Liver (tissue), 9 donors: ENCODE data around the gene NADSYN1. TPM values are rescaled to one million over a fixed set of nuclear protein-coding genes. Genes with fewer than 3 reads are reported as not detected.

Experiments used
- DNase-seq: peaks from one replicate; pipeline ENCODE4 v3.0.0-alpha.2; 2017; ENCODE audit warnings: low spot score
- H3K27ac ChIP-seq, 2 donors: one replicate each; pipeline ENCODE4 v1.7.0; 2013; ENCODE audit warnings: inconsistent platforms in 2 of 2, low read length in 2 of 2, control low read depth in 1 of 2, low read depth in 1 of 2, mild to moderate bottlenecking in 1 of 2
- H3K27me3 ChIP-seq, 4 donors: one replicate each; pipeline versions ENCODE4 v1.6.1 to v1.7.0; 2013; ENCODE audit warnings: low read length in 3 of 4, inconsistent platforms in 1 of 4, mild to moderate bottlenecking in 1 of 4, moderate library complexity in 1 of 4; ENCODE audit not compliant: control insufficient read depth in 4 of 4, insufficient read depth in 4 of 4
- H3K36me3 ChIP-seq, 4 donors: one replicate each; pipeline versions ENCODE4 v1.6.1 to v1.7.0; 2013; ENCODE audit warnings: low read length in 3 of 4, mild to moderate bottlenecking in 3 of 4, low read depth in 1 of 4, moderate library complexity in 1 of 4; ENCODE audit not compliant: control insufficient read depth in 4 of 4, insufficient read depth in 3 of 4
- H3K4me1 ChIP-seq, 4 donors: one replicate each; pipeline versions ENCODE4 v1.6.1 to v1.7.0; 2013; ENCODE audit warnings: low read length in 3 of 4, mild to moderate bottlenecking in 3 of 4, moderate library complexity in 1 of 4; ENCODE audit not compliant: control insufficient read depth in 4 of 4, insufficient read depth in 4 of 4
- H3K4me3 ChIP-seq, 3 donors: one replicate each; pipeline versions ENCODE4 v1.6.1 to v1.7.0; 2013; ENCODE audit warnings: low read length in 3 of 3, control low read depth in 1 of 3, low read depth in 1 of 3, mild to moderate bottlenecking in 1 of 3
- H3K9ac ChIP-seq, 2 donors: one replicate each; pipeline ENCODE4 v1.7.0; 2013; ENCODE audit warnings: low read length in 2 of 2, mild to moderate bottlenecking in 2 of 2, moderate library complexity in 2 of 2, control low read depth in 1 of 2, low read depth in 1 of 2
- H3K9me3 ChIP-seq, 4 donors: one replicate each; pipeline versions ENCODE4 v1.6.1 to v1.7.0; 2013; ENCODE audit warnings: low read length in 3 of 4; ENCODE audit not compliant: control insufficient read depth in 4 of 4
- EGR1 ChIP-seq, 2 donors: IDR thresholded peaks; 2 replicates each; pipeline ENCODE4 v1.6.1; 2016 to 2018; ENCODE audit warnings: antibody characterized with exemption in 2 of 2, low read depth in 2 of 2
- FOXA1 ChIP-seq: IDR thresholded peaks from 2 replicates; pipeline ENCODE4 v1.6.1; 2016; ENCODE audit warnings: antibody characterized with exemption
- FOXA2 ChIP-seq: IDR thresholded peaks from 2 replicates; pipeline ENCODE4 v1.6.1; 2016; ENCODE audit warnings: antibody characterized with exemption
- GABPA ChIP-seq, 2 donors: IDR thresholded peaks in 1 of 2; conservative IDR thresholded peaks in 1 of 2; 2 replicates each; pipeline ENCODE4 v1.6.1; 2016; ENCODE audit warnings: antibody characterized with exemption in 2 of 2, mild to moderate bottlenecking in 1 of 2, moderate library complexity in 1 of 2
- HNF4A ChIP-seq, 2 donors: conservative IDR thresholded peaks; 2 replicates each; pipeline ENCODE4 v1.6.1; 2016; ENCODE audit warnings: antibody characterized with exemption in 2 of 2, mild to moderate bottlenecking in 2 of 2
- HNF4G ChIP-seq: IDR thresholded peaks from 2 replicates; pipeline ENCODE4 v1.6.1; 2016; ENCODE audit warnings: antibody characterized with exemption
- RXRA ChIP-seq, 2 donors: IDR thresholded peaks; 2 replicates each; pipeline ENCODE4 v1.6.1; 2017 to 2018; ENCODE audit warnings: antibody characterized with exemption in 2 of 2, mild to moderate bottlenecking in 1 of 2
- SP1 ChIP-seq: IDR thresholded peaks from 2 replicates; pipeline ENCODE4 v1.6.1; 2018; ENCODE audit warnings: antibody characterized with exemption, mild to moderate bottlenecking
- TAF1 ChIP-seq: conservative IDR thresholded peaks from 2 replicates; pipeline ENCODE4 v1.6.1; 2016; ENCODE audit warnings: antibody characterized with exemption, mild to moderate bottlenecking
- YY1 ChIP-seq: IDR thresholded peaks from 2 replicates; pipeline ENCODE4 v1.6.1; 2016; ENCODE audit warnings: antibody characterized with exemption, mild to moderate bottlenecking
- WGBS: extraction: QIAGEN DNeasy Blood & Tissue Kit; methylation state at CpG from one replicate; pipeline ENCODE4 v1.1.7; 2013; 5-methylcytosine and 5-hydroxymethylcytosine counted together
- polyA plus RNA-seq, 2 donors: library from polyadenylated mRNA; stranded (reverse) in 1 of 2; unstranded in 1 of 2; fragments of 200-250 nt in 1 of 2; fragments of >200 nt in 1 of 2; fragmentation: Nextera tagmentation in 1 of 2; extraction: Ambion mirVana in 1 of 2; gene quantifications; one replicate each; pipeline versions ENCODE4 v1.2.1 to v1.2.3, GENCODE V29; 2013 to 2015
- total RNA-seq, 2 donors: library from RNA; depleted of rRNA; stranded (reverse); fragments of >200 nt; gene quantifications; one replicate each; pipeline ENCODE4 v1.2.3, GENCODE V29; 2014
- TF ChIP-seq, protein P1 (sequence below): IDR thresholded peaks from 2 replicates; pipeline ENCODE4 v1.6.1; 2016; ENCODE audit warnings: antibody characterized with exemption
- TF ChIP-seq, protein P2 (sequence below): IDR thresholded peaks from 2 replicates; pipeline ENCODE4 v1.6.1; 2016; ENCODE audit warnings: antibody characterized with exemption
- TF ChIP-seq, protein P3 (sequence below): fragments of 150-350 bp; IDR thresholded peaks from 2 replicates; pipeline ENCODE4 v1.5.1; 2017; ENCODE audit warnings: improper control_type of control experiment, low read depth, low read length; ENCODE audit not compliant: missing input control
- donor health status: healthy.
- donor health status: healthy.
- donor health status: healthy.
- donor health status: healthy.
- donor health status: healthy.

NADSYN1 gene
- total and polyA plus RNA-seq, 4 donors, result 16.6 to 33.6 (median 22.2) TPM

DNA sequence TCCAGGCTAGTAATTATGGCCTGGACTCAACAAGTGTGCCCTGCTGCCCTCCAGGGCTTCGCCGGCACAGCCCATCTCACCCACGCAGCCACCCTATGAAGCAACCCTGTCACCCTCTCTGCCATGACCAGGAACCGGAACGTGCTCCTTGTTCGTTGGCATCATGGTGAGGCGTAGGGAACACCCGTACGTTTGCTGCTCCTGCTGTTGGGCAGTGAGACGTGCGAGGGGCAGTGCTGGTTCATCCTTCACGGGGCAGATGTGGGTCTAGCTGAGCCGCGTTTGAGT is 20.7 kb downstream of the NADSYN1 start (continued):
- TF ChIP-seq, protein P1, sequence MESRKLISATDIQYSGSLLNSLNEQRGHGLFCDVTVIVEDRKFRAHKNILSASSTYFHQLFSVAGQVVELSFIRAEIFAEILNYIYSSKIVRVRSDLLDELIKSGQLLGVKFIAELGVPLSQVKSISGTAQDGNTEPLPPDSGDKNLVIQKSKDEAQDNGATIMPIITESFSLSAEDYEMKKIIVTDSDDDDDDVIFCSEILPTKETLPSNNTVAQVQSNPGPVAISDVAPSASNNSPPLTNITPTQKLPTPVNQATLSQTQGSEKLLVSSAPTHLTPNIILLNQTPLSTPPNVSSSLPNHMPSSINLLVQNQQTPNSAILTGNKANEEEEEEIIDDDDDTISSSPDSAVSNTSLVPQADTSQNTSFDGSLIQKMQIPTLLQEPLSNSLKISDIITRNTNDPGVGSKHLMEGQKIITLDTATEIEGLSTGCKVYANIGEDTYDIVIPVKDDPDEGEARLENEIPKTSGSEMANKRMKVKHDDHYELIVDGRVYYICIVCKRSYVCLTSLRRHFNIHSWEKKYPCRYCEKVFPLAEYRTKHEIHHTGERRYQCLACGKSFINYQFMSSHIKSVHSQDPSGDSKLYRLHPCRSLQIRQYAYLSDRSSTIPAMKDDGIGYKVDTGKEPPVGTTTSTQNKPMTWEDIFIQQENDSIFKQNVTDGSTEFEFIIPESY, result no peak
- TF ChIP-seq SP1 (no peak), HNF4A (conservative IDR thresholded peaks at IDR 0.05) (no peak), RXRA (IDR thresholded peaks at IDR 0.05) (no peak), GABPA (IDR thresholded peaks at IDR 0.05 in 1 of 2, conservative IDR thresholded peaks at IDR 0.05 in 1 of 2) (no peak), FOXA2 (no peak), FOXA1 (no peak), TAF1 (no peak)

DNA sequence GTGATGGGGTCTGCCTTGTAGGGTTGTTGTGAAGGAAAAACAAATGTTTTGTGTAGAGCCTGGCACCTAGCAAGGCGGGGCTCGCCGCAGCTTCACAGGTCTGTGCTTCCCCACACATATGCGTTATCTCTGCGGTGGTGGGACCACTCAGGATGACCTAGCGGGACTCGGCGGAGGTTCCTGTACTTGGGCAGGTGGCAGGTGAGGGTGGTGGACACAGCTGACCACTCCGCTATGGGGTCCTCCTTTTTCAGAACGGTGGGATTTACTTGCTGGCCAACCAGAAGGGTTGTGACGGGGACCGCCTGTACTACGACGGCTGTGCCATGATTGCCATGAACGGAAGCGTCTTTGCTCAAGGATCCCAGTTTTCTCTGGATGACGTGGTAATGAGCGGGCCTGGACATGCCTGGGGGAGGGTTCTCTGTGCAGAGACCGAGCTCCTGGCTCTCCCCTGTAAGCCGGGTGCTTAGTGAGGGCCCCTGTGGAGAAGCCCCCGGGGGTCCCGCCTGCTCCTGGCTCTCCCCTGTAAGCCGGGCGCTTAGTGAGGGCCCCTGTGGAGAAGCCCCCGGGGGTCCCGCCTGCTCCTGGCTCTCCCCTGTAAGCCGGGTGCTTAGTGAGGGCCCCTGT is 21.3 kb downstream of the NADSYN1 start:
- no peak overlapping the region for H3K27ac ChIP-seq
- no peak overlapping the region for H3K9ac ChIP-seq
- no peaks in the 10 kb centered on the region for H3K27me3 ChIP-seq
- no peaks in the 10 kb centered on the region for H3K4me1 ChIP-seq
- no peak for DNase-seq
- H3K36me3 ChIP-seq, result peaks cover 19 to 67% (median 30%) of the 10 kb centered on the region in 4 donors
- H3K9me3 ChIP-seq, result no peaks in the 10 kb centered on the region
- 98% methylated on average over 27 of the region's 27 CpGs for WGBS
- TF ChIP-seq, protein P2, sequence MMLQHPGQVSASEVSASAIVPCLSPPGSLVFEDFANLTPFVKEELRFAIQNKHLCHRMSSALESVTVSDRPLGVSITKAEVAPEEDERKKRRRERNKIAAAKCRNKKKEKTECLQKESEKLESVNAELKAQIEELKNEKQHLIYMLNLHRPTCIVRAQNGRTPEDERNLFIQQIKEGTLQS, result no peak
- TF ChIP-seq, protein P3, sequence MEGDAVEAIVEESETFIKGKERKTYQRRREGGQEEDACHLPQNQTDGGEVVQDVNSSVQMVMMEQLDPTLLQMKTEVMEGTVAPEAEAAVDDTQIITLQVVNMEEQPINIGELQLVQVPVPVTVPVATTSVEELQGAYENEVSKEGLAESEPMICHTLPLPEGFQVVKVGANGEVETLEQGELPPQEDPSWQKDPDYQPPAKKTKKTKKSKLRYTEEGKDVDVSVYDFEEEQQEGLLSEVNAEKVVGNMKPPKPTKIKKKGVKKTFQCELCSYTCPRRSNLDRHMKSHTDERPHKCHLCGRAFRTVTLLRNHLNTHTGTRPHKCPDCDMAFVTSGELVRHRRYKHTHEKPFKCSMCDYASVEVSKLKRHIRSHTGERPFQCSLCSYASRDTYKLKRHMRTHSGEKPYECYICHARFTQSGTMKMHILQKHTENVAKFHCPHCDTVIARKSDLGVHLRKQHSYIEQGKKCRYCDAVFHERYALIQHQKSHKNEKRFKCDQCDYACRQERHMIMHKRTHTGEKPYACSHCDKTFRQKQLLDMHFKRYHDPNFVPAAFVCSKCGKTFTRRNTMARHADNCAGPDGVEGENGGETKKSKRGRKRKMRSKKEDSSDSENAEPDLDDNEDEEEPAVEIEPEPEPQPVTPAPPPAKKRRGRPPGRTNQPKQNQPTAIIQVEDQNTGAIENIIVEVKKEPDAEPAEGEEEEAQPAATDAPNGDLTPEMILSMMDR, result no peak
- no peak for TF ChIP-seq RXRA (IDR thresholded peaks at IDR 0.05)
- H3K4me3 ChIP-seq, result no peak overlapping the region

DNA sequence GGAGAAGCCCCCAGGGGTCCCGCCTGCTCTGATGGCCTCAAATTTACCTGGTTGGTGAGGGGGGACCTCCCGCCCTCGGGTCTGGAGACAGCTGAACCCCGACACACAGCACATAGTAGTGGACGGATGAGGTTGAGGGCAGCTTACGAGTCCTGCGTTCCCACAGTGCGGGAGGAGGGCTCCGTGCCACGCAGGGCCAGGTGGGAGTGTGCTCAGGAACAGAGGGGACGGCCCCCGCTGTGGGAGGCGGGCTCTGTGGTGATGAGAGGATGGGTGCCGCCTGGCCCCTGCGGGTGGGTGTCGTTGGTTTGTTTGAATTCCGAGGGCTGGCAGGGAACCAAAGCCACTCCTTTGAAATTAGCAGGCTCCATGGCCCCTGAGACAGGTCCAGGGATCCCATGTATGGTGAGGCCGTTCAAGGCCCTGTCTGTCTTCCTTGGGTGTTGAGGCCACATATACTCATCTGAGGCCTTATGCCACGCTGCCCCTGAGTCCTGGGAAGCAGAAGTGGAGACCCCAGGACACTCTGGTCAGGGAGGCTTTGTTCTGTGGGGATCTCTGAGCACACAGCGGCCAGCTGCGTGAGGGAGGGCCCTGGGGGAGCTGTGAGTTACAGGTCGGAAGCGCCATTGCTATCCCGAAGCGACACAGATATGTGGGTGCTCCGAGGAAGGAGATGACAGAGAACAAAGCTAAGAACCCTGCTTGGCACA is 21.9 kb downstream of the NADSYN1 start:
- TF ChIP-seq HNF4G, result no peak
- TF ChIP-seq EGR1 (IDR thresholded peaks at IDR 0.05; ENCODE audit: low read depth in 2 of 2), result no peak
- no peak for TF ChIP-seq YY1
- TF ChIP-seq, protein P1, result no peak
- Histone ChIP-seq H3K27me3 (no peaks in the 10 kb centered on the region), H3K4me1 (no peaks in the 10 kb centered on the region), H3K27ac (no peak overlapping the region), H3K36me3 (peaks cover 19 to 74% (median 33%) of the 10 kb centered on the region in 4 donors), H3K9me3 (no peaks in the 10 kb centered on the region), H3K4me3 (no peak overlapping the region), H3K9ac (no peak overlapping the region)
- DNase-seq, result no peak
- 96% methylated on average over 26 of the region's 26 CpGs for WGBS
